Transverse colon (tissue), 4 donors: ENCODE measurements around the gene USP4. TPM values are rescaled to one million over a fixed set of nuclear protein-coding genes. Genes with fewer than 3 reads are reported as not detected.

Experiments
- DNase-seq: peaks from one replicate; pipeline ENCODE4 v3.0.0-alpha.2; 2019
- H3K27ac ChIP-seq, 4 donors: fragments of 200-600 bp; sonication (generic); 2 replicates each; pipeline ENCODE4 v1.5.1; 2016 to 2018; ENCODE audit warnings: inconsistent platforms in 4 of 4
- H3K27me3 ChIP-seq: fragments of 200-600 bp; sonication (generic); 2 replicates; pipeline ENCODE4 v1.5.1; 2017; ENCODE audit warnings: inconsistent platforms
- H3K36me3 ChIP-seq, 4 donors: fragments of 200-600 bp; sonication (generic); 2 replicates each; pipeline ENCODE4 v1.5.1; 2017 to 2019; ENCODE audit warnings: inconsistent platforms in 4 of 4
- H3K4me1 ChIP-seq, 4 donors: fragments of 200-600 bp; sonication (generic); 2 replicates each; pipeline ENCODE4 v1.5.1; 2017 to 2020; ENCODE audit warnings: inconsistent platforms in 4 of 4
- H3K4me3 ChIP-seq, 4 donors: fragments of 200-600 bp; sonication (generic); 1 replicate in 1 of 4; 2 replicates in 3 of 4; pipeline versions ENCODE4 v1.5.1 to v1.6.1; 2017 to 2019; ENCODE audit warnings: inconsistent platforms in 4 of 4
- H3K9me3 ChIP-seq, 2 donors: fragments of 200-600 bp; sonication (generic); 2 replicates each; pipeline ENCODE4 v1.5.1; 2017 to 2019; ENCODE audit warnings: inconsistent platforms in 2 of 2
- EP300 ChIP-seq: sonication (generic); formaldehyde crosslinking; IDR thresholded peaks from one replicate; pipeline ENCODE4 v1.6.1; 2017; ENCODE audit warnings: antibody characterized with exemption, low read depth
- POLR2A ChIP-seq: fragments of 450-650 bp; IDR thresholded peaks from one replicate; pipeline ENCODE4 v1.6.1; 2016; ENCODE audit warnings: antibody characterized with exemption, mild to moderate bottlenecking, moderate library complexity
- POLR2AphosphoS5 ChIP-seq, 3 donors: sonication (generic); formaldehyde crosslinking; IDR thresholded peaks; one replicate each; pipeline ENCODE4 v1.6.1; 2016; ENCODE audit warnings: antibody characterized with exemption in 3 of 3
- WGBS, 2 donors: methylation state at CpG; one replicate each; pipeline ENCODE4 v1.1.5; 2018; ENCODE audit warnings: low coverage in 1 of 2; 5-methylcytosine and 5-hydroxymethylcytosine counted together
- in situ Hi-C, 4 donors: fragments of 200-750 bp; cut with MboI; loops; one replicate each; pipeline versions ENCODE4 v1.15.0 to v1.15.1; 2017; ENCODE audit warnings: low sequenced_read_pairs in 3 of 4, low pct_ligation_motif_present in 1 of 4, low pct_unique_long_range_greater_than_20kb in 1 of 4
- intact Hi-C: fragments of 100-400 bp; cut with DNase I; formaldehyde crosslinking; loops from one replicate; pipeline ENCODE4 v1.15.1; 2023; ENCODE audit warnings: low total_unique reads
- total RNA-seq, 4 donors: library from RNA; depleted of rRNA; stranded (reverse); fragments of >200 nt; gene quantifications; one replicate each; pipeline ENCODE4 v1.1.0, GENCODE V29; 2016
- TF ChIP-seq, protein P1 (sequence below), 5 experiments: fragments of 200-600 bp in 3 of 5; fragments of 450-650 bp in 2 of 5; sonication (generic) in 3 of 5; IDR thresholded peaks; 1 replicate in 2 of 5; 2 replicates in 3 of 5; pipeline ENCODE4 v1.5.1; 2016 to 2017; ENCODE audit warnings: antibody characterized with exemption in 5 of 5, inconsistent platforms in 3 of 5, mild to moderate bottlenecking in 2 of 5, moderate library complexity in 1 of 5

The USP4 gene
- total RNA-seq, 4 donors from 2014 or later: 11.1 to 39.6 (median 27.0) TPM

- 93 to 100% methylated on average over 1 to 2 of the region's 2 CpGs for WGBS, 2 donors
- in situ Hi-C loops: no loop called here
Measured at GRCh38 chr3:49270156-49270500, 69.7 kb downstream of the USP4 start.

GRCh38 chr3:49269443-49270155 is 70.3 kb downstream of the USP4 start:
- no peak for DNase-seq
- Histone ChIP-seq H3K4me3 (no peak overlapping the region), H3K27me3 (no peaks in the 10 kb centered on the region), H3K27ac (no peak overlapping the region), H3K4me1 (peaks cover 0 to 8% (median 0%) of the 10 kb centered on the region in 4 donors), H3K36me3 (no peaks in the 10 kb centered on the region), H3K9me3 (no peaks in the 10 kb centered on the region)
- intact Hi-C loops: no loop called here
- 89 to 100% methylated on average over 3 of the region's 3 CpGs for WGBS, 2 donors
- TF ChIP-seq, protein P1, sequence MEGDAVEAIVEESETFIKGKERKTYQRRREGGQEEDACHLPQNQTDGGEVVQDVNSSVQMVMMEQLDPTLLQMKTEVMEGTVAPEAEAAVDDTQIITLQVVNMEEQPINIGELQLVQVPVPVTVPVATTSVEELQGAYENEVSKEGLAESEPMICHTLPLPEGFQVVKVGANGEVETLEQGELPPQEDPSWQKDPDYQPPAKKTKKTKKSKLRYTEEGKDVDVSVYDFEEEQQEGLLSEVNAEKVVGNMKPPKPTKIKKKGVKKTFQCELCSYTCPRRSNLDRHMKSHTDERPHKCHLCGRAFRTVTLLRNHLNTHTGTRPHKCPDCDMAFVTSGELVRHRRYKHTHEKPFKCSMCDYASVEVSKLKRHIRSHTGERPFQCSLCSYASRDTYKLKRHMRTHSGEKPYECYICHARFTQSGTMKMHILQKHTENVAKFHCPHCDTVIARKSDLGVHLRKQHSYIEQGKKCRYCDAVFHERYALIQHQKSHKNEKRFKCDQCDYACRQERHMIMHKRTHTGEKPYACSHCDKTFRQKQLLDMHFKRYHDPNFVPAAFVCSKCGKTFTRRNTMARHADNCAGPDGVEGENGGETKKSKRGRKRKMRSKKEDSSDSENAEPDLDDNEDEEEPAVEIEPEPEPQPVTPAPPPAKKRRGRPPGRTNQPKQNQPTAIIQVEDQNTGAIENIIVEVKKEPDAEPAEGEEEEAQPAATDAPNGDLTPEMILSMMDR (IDR thresholded peaks at IDR 0.05): no peak
- in situ Hi-C loops: no loop called here

More at GRCh38 chr3:49270156-49270500, 69.7 kb downstream of the USP4 start:
- Histone ChIP-seq H3K27ac (no peak overlapping the region), H3K27me3 (no peaks in the 10 kb centered on the region), H3K4me1 (peaks cover 0 to 8% (median 0%) of the 10 kb centered on the region in 4 donors), H3K4me3 (no peak overlapping the region), H3K36me3 (no peaks in the 10 kb centered on the region), H3K9me3 (no peaks in the 10 kb centered on the region)
- no peak for DNase-seq
- TF ChIP-seq POLR2A (no peak), EP300 (no peak), POLR2AphosphoS5 (IDR thresholded peaks at IDR 0.05) (no peak)
- TF ChIP-seq, protein P1 (IDR thresholded peaks at IDR 0.05): no peak
- intact Hi-C loops: no loop called here

- intact Hi-C loops (no loop called here), in situ Hi-C loops (no loop called here)
- no peak for TF ChIP-seq EP300
- no peak for TF ChIP-seq POLR2A
- TF ChIP-seq, protein P1 (IDR thresholded peaks at IDR 0.05): no peak
- no peak for TF ChIP-seq POLR2AphosphoS5 (IDR thresholded peaks at IDR 0.05)
- Histone ChIP-seq H3K4me1 (peaks cover 0 to 8% (median 0%) of the 10 kb centered on the region in 4 donors), H3K27ac (peak overlapping the region; percentile 11 to 44 (median 33)), H3K4me3 (no peak overlapping the region), H3K27me3 (no peaks in the 10 kb centered on the region), H3K36me3 (no peaks in the 10 kb centered on the region), H3K9me3 (no peaks in the 10 kb centered on the region)
- WGBS, 2 donors: 63 to 80% methylated on average over 1 to 5 of the region's 5 CpGs
- DNase-seq: no peak
Measured at GRCh38 chr3:49266410-49267095, 73.3 kb downstream of the USP4 start.

DNA sequence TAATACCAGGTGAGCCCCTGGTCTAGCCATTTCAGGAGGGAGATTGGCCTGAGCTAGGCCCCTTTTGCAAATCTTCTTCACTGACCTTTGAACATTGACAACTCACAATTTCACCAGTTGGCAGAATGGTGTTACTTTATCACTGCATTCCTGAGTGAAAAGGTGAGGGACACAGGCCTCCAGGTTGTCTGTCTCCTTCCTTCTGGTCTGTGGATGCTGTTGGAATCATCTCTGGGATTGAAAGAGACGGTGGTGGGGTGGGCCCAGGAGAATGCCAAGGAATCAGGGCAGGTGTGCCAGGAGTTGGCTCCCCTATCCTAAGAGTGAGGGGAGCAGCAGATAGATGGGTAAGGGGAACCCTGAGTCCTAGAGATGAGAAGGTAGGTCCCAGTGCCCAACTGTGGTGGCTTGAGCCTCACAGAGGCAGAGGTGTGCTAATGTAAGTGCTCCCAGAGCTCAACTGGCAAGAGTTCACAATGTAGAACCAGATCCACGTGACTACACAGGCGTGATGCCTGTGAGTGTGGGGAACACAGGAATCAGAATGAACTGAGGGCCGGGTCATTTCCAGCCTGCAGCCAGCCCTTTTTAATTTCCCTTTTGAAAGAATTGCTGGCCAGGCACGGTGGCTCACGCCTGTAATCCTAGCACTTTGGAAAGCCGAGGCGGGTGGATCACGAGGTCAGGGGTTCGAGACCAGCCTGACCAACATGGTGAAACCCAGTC is 74.0 kb downstream of the USP4 start:
- Histone ChIP-seq H3K27me3 (no peaks in the 10 kb centered on the region), H3K4me1 (peaks cover 0 to 8% (median 0%) of the 10 kb centered on the region in 4 donors), H3K27ac (peak overlapping the region; percentile 11 to 44 (median 33)), H3K36me3 (no peaks in the 10 kb centered on the region), H3K4me3 (no peak overlapping the region), H3K9me3 (no peaks in the 10 kb centered on the region)
- in situ Hi-C loops (no loop called here), intact Hi-C loops (no loop called here)
- 90% methylated on average over 4 to 10 of the region's 10 CpGs for WGBS, 2 donors
- TF ChIP-seq, protein P1 (IDR thresholded peaks at IDR 0.05): no peak
- TF ChIP-seq POLR2A: no peak
- no peak for TF ChIP-seq POLR2AphosphoS5 (IDR thresholded peaks at IDR 0.05)
- no peak for TF ChIP-seq EP300
- no peak for DNase-seq
